Activated naive CD8-positive, alpha-beta T cell treated with anti-CD3 and anti-CD28 coated beads, Interleukin-2, amount 10 ng/mL, durations not matched to agents 7 days and 5 days (primary cell): ENCODE measurements around the gene NCAN. TPM values are rescaled to one million over a fixed set of nuclear protein-coding genes. Genes with fewer than 3 reads are reported as not detected.

Experiments used
- ATAC-seq: fragments of 150-1000 bp; cut with Tn5 transposase; one replicate; pipeline ENCODE4 v1.10.0; 2021; ENCODE audit warnings: low read depth, moderate library complexity
- POLR2A ChIA-PET: fragments of 350-600 bp; sonication (Branson Sonifier 250); formaldehyde crosslinking; loops from one replicate; lab custom pipeline; 2021; ENCODE audit warnings: antibody characterized with exemption; lab: Charles Lee
- DNase-seq: peaks from one replicate; pipeline ENCODE4 v3.0.0; 2021
- H3K27ac Mint-ChIP-seq: one replicate; pipeline ENCODE4 v1.8.0; 2022; ENCODE audit warnings: mild to moderate bottlenecking, mixed read lengths
- H3K27me3 Mint-ChIP-seq: one replicate; pipeline ENCODE4 v1.8.0; 2022; ENCODE audit warnings: mild to moderate bottlenecking, moderate library complexity, mixed read lengths
- H3K36me3 Mint-ChIP-seq: one replicate; pipeline ENCODE4 v1.8.0; 2021; ENCODE audit warnings: mild to moderate bottlenecking, mixed read lengths
- H3K4me1 Mint-ChIP-seq: one replicate; pipeline ENCODE4 v1.8.0; 2021; ENCODE audit warnings: mixed read lengths
- H3K4me3 Mint-ChIP-seq: one replicate; pipeline ENCODE4 v1.8.0; 2022; ENCODE audit warnings: mild to moderate bottlenecking, moderate library complexity, mixed read lengths
- H3K9me3 Mint-ChIP-seq: one replicate; pipeline ENCODE4 v1.8.0; 2021; ENCODE audit warnings: mixed read lengths
- total RNA-seq, 2 experiments: library from RNA; stranded (reverse); gene quantifications; one replicate each; pipeline ENCODE4 v1.2.3, GENCODE V29; 2021

Gene NCAN
- total RNA-seq, 2 experiments from 2014 or later = not detected

DNA sequence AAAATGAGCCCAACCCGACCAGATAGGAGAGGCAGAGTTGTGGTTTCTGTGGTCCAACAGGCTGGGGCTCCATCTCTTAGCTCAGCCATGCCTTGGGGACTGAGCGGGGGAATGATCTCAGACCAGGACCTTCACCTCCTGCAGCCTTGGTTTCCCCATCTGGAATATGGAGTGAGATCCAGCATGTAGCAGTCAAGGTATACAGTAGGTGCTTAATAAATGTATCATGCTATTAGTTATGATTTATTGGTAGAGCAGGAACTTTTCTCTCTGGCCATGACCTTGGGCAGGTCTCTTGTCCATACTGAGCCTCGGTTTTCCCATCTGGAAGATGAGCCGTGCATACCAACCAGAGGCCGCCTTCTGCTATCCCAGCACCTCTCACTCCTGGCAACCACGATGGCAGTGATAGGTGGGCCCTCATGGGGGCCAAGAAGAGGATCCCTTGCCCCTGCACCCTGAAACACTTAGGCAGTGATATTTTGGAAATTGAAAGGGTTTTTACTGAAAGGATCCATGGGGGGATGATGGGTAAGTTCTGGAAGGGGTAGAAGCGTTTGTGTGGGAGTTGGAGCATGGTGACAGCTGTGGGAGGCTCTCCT is 52.2 kb downstream of the NCAN start:
- Mint-ChIP-seq H3K9me3 (no peaks in the 10 kb centered on the region), H3K4me3 (no peak overlapping the region), H3K27me3 (peaks cover 48% of the 10 kb centered on the region), H3K27ac (no peak overlapping the region), H3K4me1 (peaks cover 6% of the 10 kb centered on the region), H3K36me3 (peaks cover 1% of the 10 kb centered on the region)
- POLR2A ChIA-PET = no interaction called here
- ATAC-seq = no peak
- no peak for DNase-seq

DNA sequence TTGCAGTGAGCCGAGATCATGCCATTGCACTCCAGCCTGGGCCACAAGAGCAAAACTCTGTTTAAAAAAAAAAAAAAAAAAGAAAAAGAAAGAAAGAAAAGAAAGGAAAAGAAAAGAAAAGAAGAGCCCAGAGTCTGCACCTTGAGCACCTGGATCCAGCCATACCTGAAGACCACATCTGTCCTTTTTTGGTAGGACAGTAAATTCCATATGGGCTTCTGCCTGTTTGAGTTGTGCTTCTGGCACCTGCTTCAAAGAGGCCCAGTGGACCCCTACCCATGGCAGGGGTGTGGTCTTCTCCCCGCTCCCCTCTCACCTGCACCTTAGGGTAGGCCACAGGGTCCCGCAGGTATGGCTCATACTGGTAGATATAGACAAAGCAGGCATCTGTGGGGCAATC is 55.5 kb downstream of the NCAN start:
- Mint-ChIP-seq H3K27ac (no peak overlapping the region), H3K4me3 (no peak overlapping the region), H3K27me3 (peaks cover 36% of the 10 kb centered on the region), H3K9me3 (no peaks in the 10 kb centered on the region), H3K36me3 (no peaks in the 10 kb centered on the region), H3K4me1 (peaks cover 2% of the 10 kb centered on the region)
- POLR2A ChIA-PET = interaction anchor here (0.6 kb wide), 1 partner anchor 1902 kb away, joined by 3 read pairs; no protein-coding TSS in a partner anchor
- ATAC-seq (no peak), DNase-seq (no peak)

DNA sequence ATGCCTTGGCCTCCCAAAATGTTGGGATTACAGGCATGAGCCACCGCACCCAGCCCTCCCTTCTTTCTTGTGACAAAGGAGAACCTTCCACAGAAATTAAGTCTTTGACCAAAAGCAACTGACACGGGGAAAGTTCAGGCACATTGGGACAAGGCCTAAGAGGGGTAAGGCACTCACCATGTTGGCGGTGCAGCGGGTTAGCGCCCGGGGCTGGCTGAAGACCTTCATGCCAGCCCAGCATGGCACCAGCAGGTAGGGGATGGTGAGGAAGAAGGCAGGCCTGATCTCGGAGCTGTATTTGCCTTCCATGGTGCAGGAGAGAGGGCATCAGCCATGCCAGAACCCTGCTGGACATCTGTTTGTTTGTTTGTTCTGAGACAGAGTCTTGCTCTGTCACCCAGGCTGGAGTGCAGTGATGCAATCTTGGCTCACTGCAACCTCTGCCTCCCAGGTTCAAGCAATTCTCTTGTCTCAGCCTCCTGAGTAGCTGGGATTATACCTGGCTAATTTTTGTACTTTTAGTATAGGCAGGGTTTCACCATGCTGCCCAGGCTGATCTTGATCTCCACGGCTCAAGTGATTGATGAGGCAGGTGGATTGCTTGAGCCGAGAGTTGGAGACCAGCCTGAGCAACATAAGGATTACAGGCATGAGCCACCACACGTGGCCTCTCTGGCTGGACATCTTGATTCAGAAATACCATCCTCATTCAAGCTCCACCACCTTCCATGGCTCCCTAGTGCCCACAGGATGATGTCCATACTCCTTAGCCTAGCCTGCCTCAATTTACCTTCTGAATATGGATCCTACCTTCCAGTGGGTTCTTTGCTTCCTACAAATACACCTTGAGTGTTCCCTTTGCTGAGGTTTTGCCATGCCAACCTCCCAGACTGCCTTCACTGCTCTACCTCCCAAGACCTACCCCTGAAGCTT is 57.0 kb downstream of the NCAN start:
- H3K9me3 Mint-ChIP-seq = no peaks in the 10 kb centered on the region

DNA sequence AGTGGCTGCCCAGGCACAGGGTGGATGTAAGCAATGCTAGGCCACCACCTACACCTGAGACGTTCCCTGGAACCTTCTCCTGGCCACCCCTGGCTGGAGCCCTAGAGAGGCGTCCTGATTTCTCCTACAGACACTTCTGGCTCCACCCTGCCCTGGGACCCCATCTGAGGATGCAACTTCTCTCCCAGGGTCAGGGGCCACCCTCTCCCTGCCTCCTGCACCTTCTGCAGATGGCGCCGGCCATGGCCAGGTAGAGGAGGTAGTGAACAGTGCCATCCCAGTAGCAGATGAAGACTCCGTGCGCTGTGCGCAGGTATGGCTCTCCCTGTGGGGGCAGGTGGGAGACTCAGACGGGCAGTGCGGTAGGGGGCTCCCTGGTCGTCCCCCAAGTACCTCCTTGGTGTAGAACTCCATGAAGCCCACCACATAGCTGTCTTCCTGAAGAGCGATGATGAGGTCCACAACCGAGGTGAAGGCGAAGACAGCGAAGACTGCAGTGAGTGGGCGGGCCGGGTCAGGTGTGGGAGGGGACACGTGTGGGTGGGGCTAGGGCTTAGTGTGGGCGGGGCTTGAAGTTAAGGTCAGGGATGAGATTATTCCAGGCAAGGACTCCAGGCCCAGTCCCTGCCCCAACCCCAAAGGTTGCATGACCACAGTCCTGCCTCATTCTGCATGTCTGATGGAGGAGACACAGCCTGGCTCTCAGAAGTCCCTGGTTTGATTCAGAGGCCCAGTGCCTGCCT is 58.4 kb downstream of the NCAN start:
- Mint-ChIP-seq H3K9me3 (no peaks in the 10 kb centered on the region), H3K27me3 (peaks cover 31% of the 10 kb centered on the region), H3K27ac (no peak overlapping the region), H3K4me1 (peaks cover 2% of the 10 kb centered on the region), H3K36me3 (peaks cover 5% of the 10 kb centered on the region), H3K4me3 (no peak overlapping the region)
- no peak for DNase-seq
- ATAC-seq = no peak
- POLR2A ChIA-PET = no interaction called here

More for the DNA sequence above, 57.0 kb downstream of the NCAN start:
- H3K4me1 Mint-ChIP-seq = peaks cover 2% of the 10 kb centered on the region
- no peak for ATAC-seq
- POLR2A ChIA-PET = no interaction called here
- no peak for DNase-seq
- H3K27ac Mint-ChIP-seq = no peak overlapping the region
- H3K36me3 Mint-ChIP-seq = peaks cover 3% of the 10 kb centered on the region
- H3K27me3 Mint-ChIP-seq = peaks cover 32% of the 10 kb centered on the region
- H3K4me3 Mint-ChIP-seq = no peak overlapping the region

DNA sequence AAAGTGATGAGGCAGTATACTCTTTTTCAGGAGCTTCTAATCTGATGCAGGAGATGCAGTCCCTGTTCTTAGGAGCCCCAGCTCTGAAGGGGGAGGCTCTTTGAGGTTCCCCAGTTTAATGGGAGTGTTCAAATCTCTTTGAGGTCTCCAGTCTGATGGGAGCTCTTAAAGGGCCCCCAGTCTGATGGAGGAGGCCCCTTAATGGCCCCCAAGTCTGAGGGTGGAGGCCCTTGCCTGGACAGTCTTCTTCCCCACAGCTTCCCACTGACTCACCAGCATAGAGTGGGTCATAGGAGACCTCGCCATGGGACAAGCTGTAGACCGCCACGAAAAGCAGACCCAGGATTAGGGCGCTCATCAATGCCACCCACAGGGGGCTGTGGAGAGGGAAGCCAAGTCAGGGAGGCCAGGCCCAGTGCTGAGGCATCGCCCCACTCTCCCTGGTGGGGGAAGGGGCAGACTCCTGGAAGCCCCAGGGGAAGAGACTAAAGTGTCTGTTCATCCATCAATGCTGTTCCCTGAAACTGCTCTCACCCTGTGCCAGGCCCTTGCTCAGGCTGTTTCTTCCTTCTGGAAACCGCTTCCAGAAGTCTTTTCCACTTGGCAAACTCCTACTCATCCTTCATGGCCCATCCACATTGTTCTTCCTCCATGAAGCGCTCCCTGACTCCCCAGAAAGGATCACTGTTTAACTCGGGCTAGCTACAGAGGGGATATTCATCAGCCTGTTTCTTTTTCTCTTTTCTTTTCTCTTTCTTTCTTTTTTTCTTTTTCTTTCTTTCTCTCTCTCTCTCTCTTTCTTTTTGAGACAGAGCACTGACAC is 59.2 kb downstream of the NCAN start:
- H3K36me3 Mint-ChIP-seq = peaks cover 6% of the 10 kb centered on the region
- H3K4me3 Mint-ChIP-seq = no peak overlapping the region
- H3K9me3 Mint-ChIP-seq = no peaks in the 10 kb centered on the region
- ATAC-seq = no peak
- POLR2A ChIA-PET = no interaction called here
- no peak for DNase-seq
- H3K27me3 Mint-ChIP-seq = peaks cover 26% of the 10 kb centered on the region
- H3K27ac Mint-ChIP-seq = no peak overlapping the region
- H3K4me1 Mint-ChIP-seq = peaks cover 2% of the 10 kb centered on the region

DNA sequence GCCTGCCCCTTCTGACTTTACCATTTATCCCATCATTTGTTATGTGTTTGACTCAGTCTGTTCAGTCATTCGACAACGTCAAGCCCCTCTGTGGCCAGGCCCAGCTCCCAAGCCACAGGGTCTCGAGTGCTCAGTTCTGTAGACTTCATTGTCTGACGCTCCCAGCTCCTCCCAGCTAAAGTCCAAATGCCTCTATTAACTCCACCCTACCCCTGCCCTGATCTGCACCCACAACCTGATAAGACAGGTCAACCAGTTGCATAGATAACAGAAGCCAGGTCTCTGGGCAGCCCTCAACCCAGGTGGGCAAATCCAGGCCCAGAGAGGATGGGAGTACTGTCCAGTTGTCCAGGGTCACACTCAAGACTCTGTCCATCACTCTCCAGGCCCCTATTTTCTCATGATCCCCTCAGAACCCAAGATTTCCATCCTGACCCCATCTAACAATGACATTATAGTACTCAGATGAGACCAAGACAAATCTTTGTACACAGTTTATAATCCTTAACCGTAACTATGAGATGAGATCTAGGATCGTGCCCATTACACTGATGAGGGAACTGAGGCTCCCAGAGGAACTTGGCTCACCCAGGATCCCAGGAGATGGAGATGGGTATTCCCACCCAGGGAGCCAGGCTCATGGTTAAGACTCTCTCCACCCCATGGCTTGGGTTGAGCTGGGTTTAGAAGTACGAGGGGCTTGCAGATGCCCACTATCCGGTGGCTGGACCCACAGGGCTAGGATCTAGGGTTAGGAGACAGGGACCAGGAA is 60.3 kb downstream of the NCAN start:
- Mint-ChIP-seq H3K9me3 (no peaks in the 10 kb centered on the region), H3K27me3 (peaks cover 26% of the 10 kb centered on the region), H3K4me3 (no peak overlapping the region), H3K36me3 (peaks cover 10% of the 10 kb centered on the region), H3K27ac (no peak overlapping the region), H3K4me1 (peaks cover 2% of the 10 kb centered on the region)
- POLR2A ChIA-PET = no interaction called here
- DNase-seq (no peak), ATAC-seq (no peak)

DNA sequence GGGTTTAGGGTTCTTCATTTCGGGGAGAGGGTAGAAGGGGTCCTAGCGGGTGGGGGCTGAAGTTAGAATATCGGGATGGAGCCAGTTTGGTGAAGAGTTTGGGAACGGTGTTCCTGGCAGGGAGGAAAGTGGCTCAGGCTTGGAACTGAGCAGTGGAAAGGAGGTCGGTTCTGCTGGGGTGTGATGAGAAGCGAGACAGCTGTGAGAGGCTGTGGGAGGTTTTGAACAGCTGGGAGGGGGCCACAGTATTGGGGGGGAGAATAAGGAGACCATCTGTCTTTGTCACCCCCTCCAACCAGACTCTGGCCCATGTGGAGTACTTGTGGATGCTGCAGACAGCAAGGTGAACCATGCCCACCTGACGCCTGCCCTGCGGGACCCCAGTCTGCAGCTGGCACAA is 62.4 kb downstream of the NCAN start:
- peaks cover 2% of the 10 kb centered on the region for H3K4me1 Mint-ChIP-seq
- ATAC-seq (no peak), DNase-seq (no peak)
- no peak overlapping the region for H3K27ac Mint-ChIP-seq
- peaks cover 13% of the 10 kb centered on the region for H3K36me3 Mint-ChIP-seq
- H3K4me3 Mint-ChIP-seq = no peak overlapping the region
- POLR2A ChIA-PET = no interaction called here
- H3K27me3 Mint-ChIP-seq = peaks cover 25% of the 10 kb centered on the region
- H3K9me3 Mint-ChIP-seq = no peaks in the 10 kb centered on the region

DNA sequence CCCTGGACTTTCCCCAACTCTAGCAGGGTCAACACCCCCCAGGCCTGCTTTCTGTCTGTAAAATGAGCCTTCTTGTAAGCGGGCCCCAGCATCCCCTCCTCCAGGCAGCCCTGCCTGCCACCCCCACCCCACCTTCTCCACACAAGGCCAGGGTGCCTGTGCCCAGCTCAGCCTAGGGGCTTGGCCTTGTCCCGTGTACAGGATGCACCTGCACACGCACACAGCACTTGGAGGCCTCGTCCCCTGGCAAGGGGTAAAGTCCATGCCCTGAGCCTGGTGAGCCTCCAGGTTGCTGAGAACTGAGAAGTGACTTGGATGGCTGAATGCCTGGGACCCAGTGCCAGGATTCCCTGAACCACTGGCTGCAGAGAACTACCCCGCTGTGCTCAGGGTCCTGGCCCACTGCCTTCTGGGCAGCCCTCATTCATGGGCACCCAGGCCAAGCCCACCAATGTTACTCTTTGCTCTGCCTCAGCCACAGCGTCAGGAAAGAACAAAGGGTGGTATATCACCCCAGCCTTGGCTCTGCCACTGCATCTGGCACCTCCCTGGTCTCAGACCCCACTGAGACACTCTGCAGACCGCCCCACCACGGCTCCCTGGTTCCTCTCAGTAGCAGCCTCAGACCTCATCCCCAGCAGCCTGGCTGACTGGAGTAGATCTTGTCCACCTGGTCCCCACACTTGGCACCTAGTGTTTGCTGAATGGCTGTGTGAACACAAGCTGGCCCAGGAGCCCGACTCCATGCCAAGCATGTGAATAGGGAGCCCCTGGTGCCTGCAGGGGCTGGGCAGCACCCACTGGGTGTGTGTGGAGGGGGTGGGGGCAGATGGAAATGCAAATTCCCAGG is 63.2 kb downstream of the NCAN start:
- Mint-ChIP-seq H3K9me3 (no peaks in the 10 kb centered on the region), H3K4me3 (no peak overlapping the region), H3K27me3 (peaks cover 25% of the 10 kb centered on the region), H3K27ac (no peak overlapping the region), H3K36me3 (peaks cover 13% of the 10 kb centered on the region), H3K4me1 (peaks cover 2% of the 10 kb centered on the region)
- ATAC-seq (no peak), DNase-seq (no peak)
- POLR2A ChIA-PET = no interaction called here

DNA sequence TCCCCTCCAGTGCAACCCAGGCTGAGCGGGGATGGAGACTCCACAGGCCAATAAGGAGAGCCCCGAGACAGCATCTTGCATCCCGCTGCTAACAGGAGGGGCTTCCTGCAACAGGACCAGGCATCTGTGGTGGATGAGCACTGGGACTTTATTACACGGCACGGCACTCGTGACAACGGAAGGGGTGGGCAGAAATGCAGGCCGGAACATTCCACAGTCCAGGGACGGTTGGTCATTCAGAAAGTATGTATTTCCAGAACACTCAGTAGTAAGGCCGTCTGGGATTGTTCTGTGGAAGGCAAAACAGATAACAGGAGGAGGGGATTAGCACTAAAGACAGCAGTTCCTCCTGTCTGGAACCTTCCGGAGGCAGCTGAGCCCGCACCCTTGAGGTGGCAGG is 64.6 kb downstream of the NCAN start:
- peaks cover 22% of the 10 kb centered on the region for H3K27me3 Mint-ChIP-seq
- H3K4me3 Mint-ChIP-seq = no peak overlapping the region
- peaks cover 2% of the 10 kb centered on the region for H3K4me1 Mint-ChIP-seq
- peaks cover 13% of the 10 kb centered on the region for H3K36me3 Mint-ChIP-seq
- no peak overlapping the region for H3K27ac Mint-ChIP-seq
- no peaks in the 10 kb centered on the region for H3K9me3 Mint-ChIP-seq
- DNase-seq (no peak), ATAC-seq (no peak)
- POLR2A ChIA-PET = no interaction called here

DNA sequence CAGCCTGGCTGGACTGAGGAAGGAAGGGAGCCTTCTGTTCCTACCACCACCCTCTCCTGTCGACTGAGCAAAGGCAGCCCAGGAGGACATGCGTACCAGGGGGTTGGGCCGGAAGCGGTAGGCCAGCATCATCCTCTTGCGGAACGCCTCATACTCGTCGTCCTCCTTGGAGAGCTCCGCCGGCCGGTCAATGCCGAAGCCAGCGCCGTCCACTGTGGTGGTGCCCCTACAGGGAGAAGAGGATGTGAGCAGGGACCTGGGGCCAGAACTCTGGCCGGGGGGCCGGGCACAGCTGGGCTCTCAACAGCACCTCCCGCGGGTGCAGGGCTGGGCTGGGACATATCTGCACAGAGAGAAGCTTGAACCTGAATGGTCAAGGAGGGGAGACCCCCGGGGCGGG is 65.1 kb downstream of the NCAN start:
- Mint-ChIP-seq H3K9me3 (no peaks in the 10 kb centered on the region), H3K4me3 (no peak overlapping the region), H3K4me1 (peaks cover 2% of the 10 kb centered on the region), H3K27me3 (peaks cover 18% of the 10 kb centered on the region), H3K36me3 (peaks cover 17% of the 10 kb centered on the region), H3K27ac (no peak overlapping the region)
- ATAC-seq (no peak), DNase-seq (no peak)
- POLR2A ChIA-PET = no interaction called here

DNA sequence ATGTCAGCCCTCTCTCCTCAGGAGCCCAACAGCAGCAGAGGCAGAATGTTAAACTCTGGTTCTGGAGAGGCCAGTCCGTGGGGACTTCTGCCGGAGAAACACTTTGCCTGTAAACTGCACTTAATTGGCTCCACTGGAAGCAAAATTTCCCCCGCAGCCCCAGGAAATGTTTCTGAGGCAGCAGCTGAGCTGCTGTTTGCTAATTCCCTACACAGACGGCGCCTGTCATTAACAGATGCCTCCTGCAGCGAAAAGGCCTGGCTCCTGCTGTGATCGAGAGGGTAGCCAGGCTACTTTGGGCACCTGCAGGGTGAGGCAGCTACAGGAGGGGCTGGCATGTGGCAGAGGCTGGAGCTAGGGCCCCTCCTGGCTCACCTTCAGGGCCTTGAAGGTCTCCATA is 66.6 kb downstream of the NCAN start:
- no peak overlapping the region for H3K4me3 Mint-ChIP-seq
- H3K27ac Mint-ChIP-seq = no peak overlapping the region
- H3K9me3 Mint-ChIP-seq = no peaks in the 10 kb centered on the region
- POLR2A ChIA-PET = no interaction called here
- no peak for DNase-seq
- no peak for ATAC-seq
- H3K4me1 Mint-ChIP-seq = peaks cover 2% of the 10 kb centered on the region
- peaks cover 18% of the 10 kb centered on the region for H3K36me3 Mint-ChIP-seq
- peaks cover 10% of the 10 kb centered on the region for H3K27me3 Mint-ChIP-seq
